CD1c-positive myeloid dendritic cell (primary cell): ENCODE data around the gene KIF26A.

Experiments
- DNase-seq: peaks from one replicate; pipeline ENCODE4 v3.0.0-alpha.2; 2016; ENCODE audit errors: extremely low spot score

The KIF26A gene

GRCh38 chr14:104101086-104101621, 37.2 kb upstream of the KIF26A start:
- no peak for DNase-seq

DNA sequence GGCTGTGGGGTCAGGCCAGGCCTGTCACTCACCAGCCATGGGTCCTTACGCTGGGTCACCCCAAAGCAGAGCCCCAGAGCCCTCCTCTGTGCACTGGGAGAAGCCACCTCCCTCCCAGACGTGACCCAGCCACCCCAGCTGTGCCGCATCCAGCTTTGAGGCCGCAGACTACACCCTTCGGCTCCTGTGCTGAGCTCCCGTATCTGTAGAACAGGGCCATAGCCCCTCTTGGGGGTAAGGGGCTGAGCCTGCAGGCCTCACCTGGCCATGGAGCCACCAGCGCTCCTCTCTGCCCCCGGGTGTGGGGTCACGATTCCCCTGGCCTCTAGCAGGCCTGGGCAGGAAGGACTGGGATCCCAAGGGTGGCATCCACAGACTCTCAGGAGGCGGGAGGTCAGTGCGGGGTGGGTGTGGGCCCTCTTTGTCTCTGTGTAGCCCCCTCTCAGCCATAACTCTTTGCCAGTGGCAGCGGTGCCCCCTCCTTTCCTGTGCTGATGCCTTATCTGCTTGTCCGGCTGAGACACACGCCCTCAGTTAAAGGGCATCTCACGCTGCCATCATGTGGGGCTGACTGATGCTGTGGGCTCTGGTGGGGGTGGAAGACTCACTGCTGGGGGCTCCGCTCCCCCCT, 36.6 kb upstream of the KIF26A start:
- no peak for DNase-seq

DNA sequence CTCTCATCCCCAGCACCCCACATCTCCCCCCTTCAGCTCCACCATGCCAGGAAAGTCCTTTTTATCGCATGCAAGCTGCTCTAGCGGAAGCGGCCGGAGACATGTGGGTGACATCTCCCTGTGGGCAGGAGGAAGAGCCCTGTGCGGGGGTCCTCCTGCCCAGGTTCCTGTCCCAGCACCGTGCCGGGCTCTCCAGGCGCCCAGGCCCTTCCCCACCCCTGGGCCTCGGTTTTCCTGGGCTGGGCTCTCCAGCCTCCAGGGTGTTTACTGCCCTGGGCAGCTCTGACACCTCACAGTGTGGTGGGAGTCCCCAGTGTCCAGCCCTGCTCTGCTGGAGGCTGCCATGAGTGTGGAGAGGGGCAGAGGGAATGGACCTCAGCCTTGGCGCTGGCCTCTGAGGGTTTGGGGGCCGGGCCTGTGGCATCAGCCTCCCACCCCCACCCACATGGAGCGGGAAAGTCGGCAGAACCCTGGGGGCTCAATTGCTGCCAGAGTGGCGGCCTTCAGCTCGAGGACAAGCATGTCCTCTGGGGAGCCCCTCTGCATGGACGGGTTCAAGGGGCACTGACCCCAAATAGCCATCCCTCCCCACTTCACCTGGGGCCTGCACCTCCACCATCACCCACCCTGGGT, 36.0 kb upstream of the KIF26A start:
- no peak for DNase-seq

- no peak for DNase-seq
Measured at GRCh38 chr14:104103061-104103445, 35.3 kb upstream of the KIF26A start.

DNA sequence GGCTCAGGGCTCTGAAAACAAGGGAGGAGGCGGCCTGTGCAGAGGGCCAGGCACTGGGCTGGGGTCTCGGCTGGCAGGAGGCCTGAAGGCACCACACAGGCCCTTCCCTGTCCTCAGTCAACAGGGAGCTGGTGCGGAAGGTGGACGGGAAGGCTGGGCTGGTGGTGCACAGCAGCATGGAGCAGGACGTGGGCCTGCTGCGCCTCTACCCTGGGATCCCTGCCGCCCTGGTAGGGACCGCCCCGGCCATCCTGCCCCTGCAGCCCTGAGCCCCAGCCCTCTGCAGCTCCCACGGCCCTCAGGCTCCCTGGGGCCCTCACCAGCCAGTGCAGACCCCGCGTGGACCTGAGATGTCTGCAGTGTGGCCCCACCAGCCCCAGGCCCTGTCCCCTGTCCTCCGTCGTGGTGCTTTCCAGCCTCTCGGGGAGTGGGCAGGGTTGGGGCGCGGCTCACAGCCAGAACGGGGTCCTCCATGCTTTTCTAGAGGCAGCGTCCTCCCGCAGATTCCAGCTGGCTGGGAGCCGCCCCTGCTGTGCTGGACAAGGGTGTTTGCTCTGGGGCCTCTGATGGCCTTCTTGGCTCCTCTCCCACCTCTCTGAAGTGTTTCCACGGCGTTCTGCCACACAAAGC, 34.8 kb upstream of the KIF26A start:
- no peak for DNase-seq

GRCh38 chr14:104104076-104104901, 34.1 kb upstream of the KIF26A start:
- no peak for DNase-seq

DNA sequence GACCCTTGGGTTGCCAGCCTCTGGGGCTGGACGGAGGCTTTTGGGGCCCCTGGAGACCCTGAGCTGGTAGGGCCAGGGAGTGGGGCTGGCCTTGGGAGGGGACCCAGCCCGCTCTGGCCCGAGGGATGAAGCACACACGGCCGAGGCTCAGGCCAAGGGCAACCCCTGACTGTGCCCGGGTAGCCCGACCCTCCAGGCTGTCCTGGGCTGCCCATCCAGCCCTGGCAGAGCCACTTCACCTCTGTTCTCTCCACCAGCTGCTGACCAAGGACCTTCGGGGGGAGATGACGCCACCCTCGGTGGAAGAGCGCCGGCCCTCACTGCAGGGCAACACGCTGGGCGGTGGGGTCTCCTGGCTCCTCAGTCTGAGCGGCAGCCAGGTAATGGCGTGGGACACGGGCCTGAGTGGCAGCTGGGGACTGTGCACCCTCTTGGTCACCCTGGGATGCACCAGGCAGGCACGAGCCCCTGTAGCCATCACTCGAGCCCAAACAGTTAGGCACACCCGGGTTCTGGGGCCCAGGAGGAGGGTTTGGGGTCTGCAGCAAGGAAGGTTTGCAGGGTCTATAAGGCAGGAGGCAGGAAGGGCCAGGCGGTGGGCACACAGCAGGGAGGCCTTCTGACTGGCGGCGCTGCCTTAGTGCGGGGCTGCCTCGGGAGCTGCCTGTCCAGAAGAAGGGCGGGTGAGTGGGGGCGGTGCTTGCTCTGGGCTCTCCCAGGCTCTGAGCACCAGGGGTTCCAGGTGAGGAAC, 33.1 kb upstream of the KIF26A start:
- no peak for DNase-seq

GRCh38 chr14:104105822-104106470, 32.4 kb upstream of the KIF26A start:
- DNase-seq = no peak

- no peak for DNase-seq
Measured at GRCh38 chr14:104106471-104106991, 31.9 kb upstream of the KIF26A start.

- DNase-seq = no peak
Measured at GRCh38 chr14:104107101-104107581, 31.2 kb upstream of the KIF26A start.

GRCh38 chr14:104107611-104108569, 30.5 kb upstream of the KIF26A start:
- no peak for DNase-seq

- no peak for DNase-seq
Measured at GRCh38 chr14:104108570-104109541, 29.5 kb upstream of the KIF26A start.

GRCh38 chr14:104109731-104110361, 28.5 kb upstream of the KIF26A start:
- DNase-seq = no peak

DNA sequence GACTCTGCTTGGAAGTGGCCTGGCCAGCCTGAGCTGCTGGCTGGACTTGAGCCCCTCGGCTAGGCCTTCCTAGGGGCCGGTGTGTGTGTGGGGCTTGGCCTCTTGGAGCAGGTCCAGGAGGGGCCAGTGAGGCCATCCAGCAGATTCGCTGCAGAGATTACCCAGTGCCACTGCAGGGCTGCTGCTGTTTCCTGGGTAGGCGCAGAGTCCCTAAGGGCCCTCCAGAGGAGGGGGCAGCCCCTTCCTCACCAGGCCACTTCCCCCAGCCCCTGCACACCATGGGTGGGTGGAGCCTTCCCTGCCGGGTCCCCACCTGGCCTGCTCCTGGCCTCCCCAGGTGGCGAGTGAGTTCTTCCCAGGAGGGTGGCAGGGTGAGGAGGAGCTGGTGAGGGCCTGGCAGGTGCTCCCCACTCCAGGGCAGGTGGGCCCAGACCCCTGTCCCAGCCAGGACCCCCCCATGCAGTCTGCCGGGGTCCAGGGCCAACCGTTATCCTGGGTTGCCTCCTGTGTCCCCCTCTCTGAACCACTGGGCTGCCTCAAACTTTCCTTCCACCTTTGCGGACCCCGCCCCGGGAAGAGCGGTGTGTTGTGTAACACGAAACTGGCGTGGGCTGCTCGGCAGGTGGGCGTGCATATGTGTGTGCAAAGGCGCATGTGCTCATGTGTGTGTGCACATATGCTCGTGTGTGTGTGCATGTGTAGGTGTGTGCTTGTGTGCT, 27.7 kb upstream of the KIF26A start:
- no peak for DNase-seq

- DNase-seq = no peak
Measured at GRCh38 chr14:104111301-104112112, 26.9 kb upstream of the KIF26A start.

DNA sequence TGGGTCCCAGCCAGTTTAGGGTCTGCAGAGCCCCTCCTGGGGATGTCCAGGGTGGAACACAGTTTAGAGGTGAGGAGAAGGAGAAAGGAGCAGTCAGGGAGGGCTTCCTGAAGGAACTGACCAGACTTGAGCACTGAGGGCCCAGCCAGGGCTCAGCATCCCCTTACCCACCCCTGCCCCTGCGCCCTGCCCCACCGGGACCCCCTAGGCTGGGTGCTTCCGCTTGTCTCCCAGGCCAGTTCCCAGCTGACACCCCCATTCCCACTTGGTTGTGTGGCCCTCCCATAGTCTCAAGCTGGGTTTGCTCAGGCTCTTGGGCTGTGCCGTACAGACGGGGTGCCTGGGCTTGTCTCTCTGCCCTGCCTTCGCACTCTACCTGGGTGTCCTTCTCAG, 26.3 kb upstream of the KIF26A start:
- no peak for DNase-seq
